Loucy (cell line): Measurements from ENCODE around the gene PLEKHA5.

Experiments
- EZH2phosphoT487 ChIP-seq: fragments of 200-600 bp; IDR thresholded peaks from 2 replicates; pipeline ENCODE4 v1.6.1; 2018; ENCODE audit warnings: antibody characterized with exemption, mild to moderate bottlenecking, moderate library complexity, borderline replicate concordance
- TF ChIP-seq, protein P1 (sequence below): fragments of 200-600 bp; sonication (generic); conservative IDR thresholded peaks from 2 replicates; pipeline ENCODE4 v1.5.1; 2014; ENCODE audit warnings: mild to moderate bottlenecking, antibody characterized with exemption, low read length

GRCh38 chr12:19230896-19231295 lies 101.4 kb downstream of the PLEKHA5 start:
- TF ChIP-seq, protein P1, sequence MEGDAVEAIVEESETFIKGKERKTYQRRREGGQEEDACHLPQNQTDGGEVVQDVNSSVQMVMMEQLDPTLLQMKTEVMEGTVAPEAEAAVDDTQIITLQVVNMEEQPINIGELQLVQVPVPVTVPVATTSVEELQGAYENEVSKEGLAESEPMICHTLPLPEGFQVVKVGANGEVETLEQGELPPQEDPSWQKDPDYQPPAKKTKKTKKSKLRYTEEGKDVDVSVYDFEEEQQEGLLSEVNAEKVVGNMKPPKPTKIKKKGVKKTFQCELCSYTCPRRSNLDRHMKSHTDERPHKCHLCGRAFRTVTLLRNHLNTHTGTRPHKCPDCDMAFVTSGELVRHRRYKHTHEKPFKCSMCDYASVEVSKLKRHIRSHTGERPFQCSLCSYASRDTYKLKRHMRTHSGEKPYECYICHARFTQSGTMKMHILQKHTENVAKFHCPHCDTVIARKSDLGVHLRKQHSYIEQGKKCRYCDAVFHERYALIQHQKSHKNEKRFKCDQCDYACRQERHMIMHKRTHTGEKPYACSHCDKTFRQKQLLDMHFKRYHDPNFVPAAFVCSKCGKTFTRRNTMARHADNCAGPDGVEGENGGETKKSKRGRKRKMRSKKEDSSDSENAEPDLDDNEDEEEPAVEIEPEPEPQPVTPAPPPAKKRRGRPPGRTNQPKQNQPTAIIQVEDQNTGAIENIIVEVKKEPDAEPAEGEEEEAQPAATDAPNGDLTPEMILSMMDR: no peak
- no peak for TF ChIP-seq EZH2phosphoT487
